NT2/D1 (cell line): ENCODE data around the gene FZD10.

Experiments used
- DNase-seq: peaks from one replicate; pipeline ENCODE4 v3.0.0-alpha.2; 2011; ENCODE audit warnings: low read depth, low spot score
- H3K27me3 ChIP-seq: 2 replicates; pipeline ENCODE4 v1.6.0; 2011; ENCODE audit warnings: mild to moderate bottlenecking; ENCODE audit not compliant: insufficient read length, insufficient read depth
- H3K36me3 ChIP-seq: 2 replicates; pipeline ENCODE4 v1.6.1; 2011; ENCODE audit warnings: mild to moderate bottlenecking, low read length, mixed read lengths; ENCODE audit not compliant: insufficient read depth, insufficient read length
- H3K4me1 ChIP-seq: 2 replicates; pipeline ENCODE4 v1.5.1; 2011; ENCODE audit not compliant: insufficient read depth, insufficient read length
- H3K4me3 ChIP-seq: 2 replicates; pipeline ENCODE4 v1.5.1; 2011; ENCODE audit warnings: low read depth; ENCODE audit not compliant: insufficient read length
- H3K9ac ChIP-seq: 2 replicates; pipeline ENCODE4 v1.6.0; 2011; ENCODE audit warnings: low read depth; ENCODE audit not compliant: insufficient read length
- H3K9me3 ChIP-seq: 2 replicates; pipeline ENCODE4 v1.5.1; 2011; ENCODE audit warnings: mild to moderate bottlenecking, low read length; ENCODE audit not compliant: insufficient read depth
- SUZ12 ChIP-seq: IDR thresholded peaks from 2 replicates; pipeline ENCODE4 v1.6.1; 2011; ENCODE audit not compliant: insufficient read length, insufficient read depth; ENCODE audit errors: extremely low read depth
- YY1 ChIP-seq: IDR thresholded peaks from 2 replicates; pipeline ENCODE4 v1.6.1; 2011; ENCODE audit not compliant: insufficient read length, insufficient read depth
- ZNF274 ChIP-seq: IDR thresholded peaks from 2 replicates; pipeline ENCODE4 v1.6.1; 2011; ENCODE audit warnings: mild to moderate bottlenecking, low read depth, low read length

The FZD10 gene

GRCh38 chr12:130200445-130200844 is 38.2 kb downstream of the FZD10 start:
- Histone ChIP-seq H3K9ac (no peak overlapping the region), H3K4me1 (no peaks in the 10 kb centered on the region), H3K27me3 (peaks cover 5% of the 10 kb centered on the region), H3K36me3 (no peaks in the 10 kb centered on the region), H3K4me3 (no peak overlapping the region), H3K9me3 (no peaks in the 10 kb centered on the region)
- DNase-seq: no peak
- TF ChIP-seq SUZ12 (no peak), YY1 (no peak), ZNF274 (no peak)

GRCh38 chr12:130201037-130201436 is 38.8 kb downstream of the FZD10 start:
- Histone ChIP-seq H3K9me3 (0 out of 2 replicates have a peak, but pooled peaks cover 1% of the 10 kb centered on the region), H3K27me3 (peaks cover 2% of the 10 kb centered on the region), H3K4me1 (no peaks in the 10 kb centered on the region), H3K9ac (no peak overlapping the region), H3K36me3 (no peaks in the 10 kb centered on the region), H3K4me3 (no peak overlapping the region)
- DNase-seq: no peak
- TF ChIP-seq SUZ12 (no peak), YY1 (no peak), ZNF274 (no peak)

DNA sequence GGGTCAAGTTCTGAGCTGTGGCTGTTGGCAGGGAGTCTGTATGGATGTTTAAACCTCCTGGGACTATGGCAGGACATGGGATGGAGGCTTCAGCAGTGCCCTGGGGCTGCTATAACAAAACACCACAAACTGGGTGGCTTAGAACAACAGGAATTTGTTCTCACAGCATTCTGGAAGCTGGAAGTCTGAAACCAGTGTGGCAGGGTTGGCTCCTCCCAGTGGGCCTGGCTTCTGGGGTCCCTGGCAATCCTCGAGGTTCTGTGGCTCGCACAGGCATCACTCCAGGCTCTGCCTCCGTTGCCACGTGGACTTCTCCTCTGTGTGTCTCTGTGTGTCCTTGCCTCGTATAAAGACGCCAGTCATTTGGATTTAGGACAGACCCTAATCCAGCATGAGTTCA is 39.9 kb downstream of the FZD10 start:
- Histone ChIP-seq H3K9me3 (0 out of 2 replicates have a peak, but pooled peaks cover 8% of the 10 kb centered on the region), H3K36me3 (no peaks in the 10 kb centered on the region), H3K9ac (no peak overlapping the region), H3K4me1 (no peaks in the 10 kb centered on the region), H3K27me3 (peaks cover 4% of the 10 kb centered on the region), H3K4me3 (no peak overlapping the region)
- no peak for DNase-seq
- TF ChIP-seq YY1 (no peak), ZNF274 (no peak), SUZ12 (no peak)

- Histone ChIP-seq H3K27me3 (peaks cover 2% of the 10 kb centered on the region), H3K9ac (no peak overlapping the region), H3K4me3 (no peak overlapping the region), H3K4me1 (no peaks in the 10 kb centered on the region), H3K36me3 (no peaks in the 10 kb centered on the region), H3K9me3 (0 out of 2 replicates have a peak, but pooled peaks cover 8% of the 10 kb centered on the region)
- no peak for DNase-seq
- TF ChIP-seq ZNF274 (no peak), YY1 (no peak), SUZ12 (no peak)
These were observed 40.9 kb downstream of the FZD10 start for GRCh38 chr12:130203151-130203550.

DNA sequence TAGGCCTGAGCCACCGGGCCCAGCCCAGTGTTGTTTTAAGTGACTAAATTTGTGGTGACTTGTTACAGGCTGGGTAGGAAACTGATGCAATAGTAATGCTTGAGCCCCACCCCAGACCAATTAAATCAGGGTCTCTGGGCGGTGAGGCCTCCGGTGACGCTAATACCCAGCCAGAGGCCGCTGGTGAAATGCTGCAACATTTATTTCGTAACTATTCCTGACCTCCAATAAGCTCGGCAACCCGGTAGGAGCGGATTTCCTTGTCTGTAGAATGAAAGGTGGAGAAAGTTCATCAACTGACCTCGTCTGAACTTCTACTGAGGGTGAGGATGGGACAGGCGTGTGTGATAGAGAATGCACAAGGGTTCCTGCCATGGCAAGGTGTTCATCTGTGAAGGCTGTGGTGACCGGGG is 42.3 kb downstream of the FZD10 start:
- Histone ChIP-seq H3K27me3 (peaks cover 2% of the 10 kb centered on the region), H3K4me1 (no peaks in the 10 kb centered on the region), H3K9me3 (0 out of 2 replicates have a peak, but pooled peaks cover 8% of the 10 kb centered on the region), H3K4me3 (no peak overlapping the region), H3K9ac (no peak overlapping the region), H3K36me3 (no peaks in the 10 kb centered on the region)
- TF ChIP-seq ZNF274 (no peak), YY1 (no peak), SUZ12 (no peak)
- no peak for DNase-seq

GRCh38 chr12:130205495-130205894 is 43.2 kb downstream of the FZD10 start:
- Histone ChIP-seq H3K9me3 (0 out of 2 replicates have a peak, but pooled peaks cover 8% of the 10 kb centered on the region), H3K27me3 (peaks cover 2% of the 10 kb centered on the region), H3K4me1 (no peaks in the 10 kb centered on the region), H3K4me3 (no peak overlapping the region), H3K36me3 (no peaks in the 10 kb centered on the region), H3K9ac (no peak overlapping the region)
- no peak for TF ChIP-seq ZNF274
- TF ChIP-seq SUZ12: no peak
- TF ChIP-seq YY1: no peak
- DNase-seq: no peak

GRCh38 chr12:130212384-130212989 is 50.2 kb downstream of the FZD10 start:
- Histone ChIP-seq H3K4me3 (no peak overlapping the region), H3K36me3 (no peaks in the 10 kb centered on the region), H3K9ac (no peak overlapping the region), H3K9me3 (no peaks in the 10 kb centered on the region), H3K4me1 (no peaks in the 10 kb centered on the region), H3K27me3 (peaks cover 17% of the 10 kb centered on the region)
- DNase-seq: no peak
- TF ChIP-seq SUZ12 (no peak), ZNF274 (no peak), YY1 (no peak)
